Subcutaneous abdominal adipose tissue (tissue), 5 donors: ENCODE data around the gene GRK3.
"Not testable (repeated sequence)": the region's sequence is repeated elsewhere in the genome, so short reads cannot be mapped to it uniquely, and the experiment has no call there.

Experiments used
- H3K27ac ChIP-seq: one replicate; pipeline ENCODE4 v1.7.0; 2013; ENCODE audit warnings: low read depth, mild to moderate bottlenecking, inconsistent platforms, low read length, moderate library complexity
- H3K27me3 ChIP-seq, 5 donors: one replicate each; pipeline ENCODE4 v1.7.0; 2013; ENCODE audit warnings: low read length in 5 of 5, inconsistent platforms in 1 of 5; ENCODE audit not compliant: control insufficient read depth in 5 of 5, insufficient read depth in 4 of 5
- H3K36me3 ChIP-seq, 5 donors: one replicate each; pipeline ENCODE4 v1.7.0; 2013; ENCODE audit warnings: low read length in 5 of 5; ENCODE audit not compliant: control insufficient read depth in 5 of 5, insufficient read depth in 5 of 5
- H3K4me1 ChIP-seq, 5 donors: one replicate each; pipeline ENCODE4 v1.7.0; 2013; ENCODE audit warnings: low read length in 5 of 5, mild to moderate bottlenecking in 3 of 5, moderate library complexity in 1 of 5; ENCODE audit not compliant: control insufficient read depth in 5 of 5, insufficient read depth in 5 of 5
- H3K4me3 ChIP-seq, 5 donors: one replicate each; pipeline ENCODE4 v1.7.0; 2013; ENCODE audit warnings: low read length in 5 of 5, low read depth in 1 of 5
- H3K9ac ChIP-seq, 5 donors: one replicate each; pipeline ENCODE4 v1.7.0; 2013; ENCODE audit warnings: low read length in 5 of 5, mild to moderate bottlenecking in 4 of 5, moderate library complexity in 3 of 5
- H3K9me3 ChIP-seq, 5 donors: one replicate each; pipeline ENCODE4 v1.7.0; 2013; ENCODE audit warnings: low read length in 5 of 5; ENCODE audit not compliant: control insufficient read depth in 5 of 5
- donor health status: healthy.
- donor health status: healthy.
- donor health status: healthy.
- donor health status: healthy.
- donor health status: healthy.

GRK3 gene

DNA sequence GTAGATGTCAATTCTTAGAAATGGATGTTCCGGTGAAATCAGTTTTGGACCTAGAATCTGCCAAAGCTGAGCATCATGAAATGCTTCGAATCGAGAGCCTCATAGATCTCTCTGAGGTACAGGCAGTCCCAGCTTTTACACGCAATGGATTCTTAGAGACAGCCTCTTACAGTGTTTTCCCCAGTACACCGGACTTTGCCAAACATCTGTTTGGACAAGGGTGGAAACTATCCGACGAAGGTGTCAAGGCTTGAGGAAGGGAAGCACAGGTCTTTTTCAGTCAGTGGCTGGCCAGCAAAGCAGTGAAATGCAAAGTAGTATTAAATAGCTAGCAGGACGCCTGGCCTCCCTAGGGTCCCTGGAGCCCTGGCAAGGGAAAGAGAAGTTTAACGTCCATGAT lies 4.9 kb downstream of the GRK3 start:
- peak overlapping the region; percentile 82 for H3K27ac ChIP-seq
- H3K9ac ChIP-seq, result peak overlapping the region in 2 of 5 donors; percentile 45 to 63
- H3K4me1 ChIP-seq, result peaks cover 0 to 70% (median 53%) of the 10 kb centered on the region in 5 donors
- H3K9me3 ChIP-seq, result no peaks in the 10 kb centered on the region
- no peaks in the 10 kb centered on the region for H3K36me3 ChIP-seq
- H3K27me3 ChIP-seq, result no peaks in the 10 kb centered on the region
- peak overlapping the region in 2 of 5 donors; percentile 25 to 31 for H3K4me3 ChIP-seq

DNA sequence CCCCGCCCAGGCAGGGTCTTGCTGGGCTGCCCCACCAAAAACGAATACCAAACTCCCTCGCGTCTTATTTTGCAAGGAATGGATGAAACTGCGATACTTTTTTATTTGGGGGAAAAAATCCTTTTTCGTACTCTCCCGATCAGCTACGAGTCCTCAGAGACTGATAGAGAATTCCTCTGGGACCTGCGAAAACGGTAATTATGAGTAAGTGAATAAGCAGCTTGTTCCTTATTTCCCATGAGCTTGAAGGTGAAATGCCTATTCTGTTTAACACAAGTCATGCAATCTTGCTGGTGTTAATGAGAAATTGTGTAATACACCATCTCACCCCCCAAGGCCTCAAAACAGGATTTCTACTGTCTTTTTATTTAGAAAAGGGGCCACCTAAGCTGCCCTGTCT lies 5.5 kb downstream of the GRK3 start:
- H3K36me3 ChIP-seq, result no peaks in the 10 kb centered on the region
- no peaks in the 10 kb centered on the region for H3K27me3 ChIP-seq
- no peak overlapping the region for H3K4me3 ChIP-seq
- H3K27ac ChIP-seq, result peak overlapping the region; percentile 82
- no peaks in the 10 kb centered on the region for H3K9me3 ChIP-seq
- H3K4me1 ChIP-seq, result peaks cover 0 to 71% (median 50%) of the 10 kb centered on the region in 5 donors
- peak overlapping the region in 1 of 5 donors; percentile 63 for H3K9ac ChIP-seq

DNA sequence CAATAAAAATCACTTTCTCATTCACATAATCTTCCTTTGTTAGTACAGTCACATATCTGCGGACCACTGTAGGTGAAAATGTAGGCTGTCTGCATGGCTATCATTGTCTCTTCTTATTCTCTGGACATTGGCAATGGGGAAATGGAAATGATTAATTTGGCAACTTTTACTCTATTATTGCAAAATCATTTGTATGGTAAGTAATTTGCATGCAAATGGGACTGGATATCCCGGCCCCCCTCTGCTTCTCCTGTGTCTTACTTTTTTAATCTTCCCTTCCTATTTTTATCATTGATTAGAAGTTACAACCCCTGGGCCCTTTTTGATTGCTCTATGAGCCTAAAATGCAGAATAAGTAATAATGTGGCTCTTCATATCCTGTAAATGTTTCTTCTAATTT lies 6.0 kb downstream of the GRK3 start:
- no peaks in the 10 kb centered on the region for H3K36me3 ChIP-seq
- H3K27me3 ChIP-seq, result no peaks in the 10 kb centered on the region
- peak overlapping the region in 2 of 5 donors; percentile 12 to 63 for H3K9ac ChIP-seq
- H3K4me3 ChIP-seq, result no peak overlapping the region
- H3K9me3 ChIP-seq, result no peaks in the 10 kb centered on the region
- peak overlapping the region; percentile 82 for H3K27ac ChIP-seq
- peaks cover 0 to 71% (median 45%) of the 10 kb centered on the region in 5 donors for H3K4me1 ChIP-seq

DNA sequence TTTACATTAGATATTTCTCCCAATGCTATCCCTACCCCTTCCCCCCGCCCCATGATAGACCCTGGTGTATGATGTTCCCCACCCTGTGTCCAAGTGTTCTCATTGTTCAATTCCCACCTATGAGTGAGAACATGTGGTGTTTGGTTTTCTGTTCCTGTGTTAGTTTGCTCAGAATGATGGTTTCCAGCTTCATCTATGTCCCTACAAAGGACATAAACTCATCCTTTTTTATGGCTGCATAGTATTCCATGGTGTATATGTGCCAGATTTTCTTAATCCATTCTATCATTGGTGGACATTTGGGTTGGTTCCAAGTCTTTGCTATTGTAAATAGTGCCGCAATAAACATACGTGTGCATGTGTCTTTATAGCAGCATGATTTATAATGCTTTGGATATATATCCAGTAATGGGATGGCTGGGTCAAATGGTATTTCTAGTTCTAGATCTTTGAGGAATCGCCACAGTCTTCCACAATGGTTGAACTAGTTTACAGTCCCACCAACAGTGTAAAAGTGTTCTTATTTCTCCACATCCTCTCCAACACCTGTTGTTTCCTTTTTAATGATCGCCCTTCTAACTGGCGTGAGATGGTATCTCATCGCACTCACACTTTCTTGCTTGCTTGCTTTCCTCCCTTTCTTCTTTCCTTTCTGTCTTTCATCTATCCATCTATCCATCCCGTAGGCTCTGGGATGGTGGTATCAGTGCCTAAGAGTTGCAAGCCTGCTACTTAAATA lies 7.7 kb downstream of the GRK3 start:
- not testable (repeated sequence) for H3K9ac ChIP-seq, H3K36me3 ChIP-seq, H3K9me3 ChIP-seq, H3K4me3 ChIP-seq, H3K27me3 ChIP-seq
- H3K27ac ChIP-seq, result peak overlapping the region; percentile 21
- peaks cover 0 to 67% (median 39%) of the 10 kb centered on the region in 5 donors for H3K4me1 ChIP-seq

DNA sequence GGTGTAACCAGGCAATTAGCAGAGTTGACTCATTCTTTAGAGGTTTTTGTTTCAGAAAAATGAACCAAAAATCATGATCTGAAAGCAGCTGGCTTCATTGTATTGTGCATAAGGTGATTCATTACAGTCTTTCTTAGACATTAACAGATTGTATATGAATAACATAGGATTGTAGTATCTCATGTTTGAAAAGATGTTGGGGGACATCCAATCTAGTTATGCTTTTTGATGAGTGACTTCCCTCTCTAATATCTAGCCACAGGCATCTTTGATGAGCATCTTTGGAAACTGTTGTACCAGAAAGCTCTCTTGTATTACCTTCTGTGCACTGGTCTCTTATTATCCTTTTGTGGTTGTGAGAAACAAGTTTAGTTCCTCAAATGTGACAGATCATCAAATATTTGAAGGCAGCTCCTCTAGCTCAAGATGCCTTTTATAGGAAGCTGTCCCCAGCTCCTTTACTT lies 8.3 kb downstream of the GRK3 start:
- H3K27ac ChIP-seq, result peak overlapping the region; percentile 21
- H3K4me3 ChIP-seq, result no peak overlapping the region
- peaks cover 0 to 3% (median 0%) of the 10 kb centered on the region in 5 donors for H3K36me3 ChIP-seq
- peaks cover 0 to 60% (median 36%) of the 10 kb centered on the region in 5 donors for H3K4me1 ChIP-seq
- no peaks in the 10 kb centered on the region for H3K9me3 ChIP-seq
- H3K27me3 ChIP-seq, result no peaks in the 10 kb centered on the region
- no peak overlapping the region for H3K9ac ChIP-seq

DNA sequence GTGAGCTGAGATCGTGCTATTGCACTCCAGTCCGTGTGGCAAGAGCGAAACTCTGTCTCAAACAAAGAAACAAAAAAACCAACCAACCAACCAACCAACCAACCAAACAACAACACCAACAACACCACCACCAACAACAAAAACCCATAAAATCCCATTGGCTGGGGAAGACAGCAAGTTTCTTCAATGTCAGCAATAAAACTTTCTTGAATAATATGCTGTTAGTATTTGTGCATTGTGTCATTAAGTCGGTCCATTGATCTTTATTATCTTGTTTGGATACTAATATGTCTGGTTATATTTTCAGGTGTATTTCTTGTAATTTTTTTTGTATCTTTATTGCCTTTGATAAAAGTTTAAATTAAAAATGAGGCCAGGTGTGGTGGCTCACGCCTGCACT lies 9.4 kb downstream of the GRK3 start:
- Histone ChIP-seq H3K27me3 (no peaks in the 10 kb centered on the region), H3K4me3 (no peak overlapping the region), H3K27ac (peak overlapping the region; percentile 26), H3K36me3 (peaks cover 0 to 6% (median 5%) of the 10 kb centered on the region in 5 donors), H3K9me3 (no peaks in the 10 kb centered on the region), H3K4me1 (peaks cover 0 to 50% (median 27%) of the 10 kb centered on the region in 5 donors), H3K9ac (no peak overlapping the region)

DNA sequence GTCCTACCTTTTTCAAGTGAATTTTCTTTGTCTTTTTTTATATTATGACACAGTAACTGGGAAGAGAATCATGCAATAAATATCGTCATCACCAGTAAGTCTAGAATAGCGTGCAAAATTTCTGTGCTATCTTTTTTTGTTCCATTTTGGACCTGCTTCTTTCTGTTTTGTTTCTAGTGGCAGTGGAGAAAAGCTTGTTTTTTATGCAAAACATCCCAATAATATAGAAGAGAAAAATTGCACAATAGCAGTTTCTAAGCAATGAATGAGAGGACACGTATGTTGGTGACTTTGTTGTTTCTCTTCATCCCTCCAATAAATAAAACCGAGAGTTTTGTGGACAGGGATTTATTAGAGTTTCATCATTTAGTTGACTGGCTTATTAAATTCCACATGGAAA lies 10.3 kb downstream of the GRK3 start:
- Histone ChIP-seq H3K27me3 (no peaks in the 10 kb centered on the region), H3K36me3 (peaks cover 0 to 6% (median 5%) of the 10 kb centered on the region in 5 donors), H3K9me3 (no peaks in the 10 kb centered on the region), H3K27ac (peak overlapping the region; percentile 26), H3K9ac (no peak overlapping the region), H3K4me3 (no peak overlapping the region), H3K4me1 (peaks cover 0 to 44% (median 18%) of the 10 kb centered on the region in 5 donors)

DNA sequence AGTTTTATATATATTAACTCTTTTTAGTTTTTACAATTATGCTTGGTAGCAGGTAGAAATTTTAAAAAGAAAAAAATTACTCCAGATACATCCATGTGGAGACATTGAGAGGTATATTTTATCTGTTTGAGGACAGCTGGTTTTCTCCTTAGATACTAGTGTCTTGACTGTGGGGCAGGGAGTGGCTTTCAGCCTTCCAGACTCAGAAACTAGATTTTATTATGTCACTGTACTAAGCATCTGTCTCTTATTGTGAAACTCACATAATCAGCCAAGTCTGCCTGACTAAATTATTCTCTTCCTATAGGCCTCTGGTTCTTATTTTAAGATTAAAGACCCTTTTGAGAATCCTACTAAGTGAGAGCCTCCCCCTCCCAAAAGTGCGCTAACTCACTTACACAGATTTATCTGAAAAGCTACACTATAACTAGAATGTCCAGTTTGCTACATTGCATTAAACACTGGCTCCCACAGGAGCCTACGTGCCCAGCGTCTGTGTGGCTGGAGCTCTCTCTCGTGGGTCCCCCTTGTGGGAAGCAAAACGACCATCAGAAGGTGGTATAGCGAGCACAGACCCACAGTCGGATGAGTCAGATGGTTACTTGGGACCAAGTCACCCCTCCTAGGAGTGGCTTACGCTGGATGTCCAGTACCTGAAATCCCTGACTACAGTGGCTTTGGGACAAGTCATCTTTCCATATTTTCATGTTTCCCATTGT lies 11.4 kb downstream of the GRK3 start:
- peak overlapping the region; percentile 78 for H3K27ac ChIP-seq
- peaks cover 0 to 33% (median 8%) of the 10 kb centered on the region in 5 donors for H3K4me1 ChIP-seq
- H3K9ac ChIP-seq, H3K4me3 ChIP-seq, H3K36me3 ChIP-seq, H3K9me3 ChIP-seq, H3K27me3 ChIP-seq: not testable (repeated sequence)

DNA sequence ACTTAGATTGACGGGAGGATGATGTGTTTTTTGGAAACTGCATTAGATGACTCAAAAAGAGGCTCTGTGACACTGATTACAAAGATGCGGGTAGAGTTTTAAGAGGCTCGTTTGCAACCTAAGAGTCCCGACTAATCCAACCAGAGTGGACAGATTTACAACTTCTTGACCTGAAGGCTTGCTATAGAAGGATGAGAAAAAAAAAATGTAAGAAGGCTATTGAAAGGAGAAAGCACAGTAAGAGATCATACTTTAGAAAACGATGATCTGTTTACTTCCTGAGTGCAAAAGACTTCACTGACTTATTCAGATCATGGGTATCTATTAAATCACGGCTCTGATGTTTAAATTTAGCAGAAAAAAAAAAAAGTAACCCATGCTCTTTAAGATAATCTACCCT lies 17.0 kb downstream of the GRK3 start:
- not testable (repeated sequence) for H3K4me3 ChIP-seq, H3K9me3 ChIP-seq, H3K9ac ChIP-seq, H3K36me3 ChIP-seq, H3K27ac ChIP-seq, H3K27me3 ChIP-seq
- H3K4me1 ChIP-seq, result peaks cover 0 to 28% (median 8%) of the 10 kb centered on the region in 5 donors

DNA sequence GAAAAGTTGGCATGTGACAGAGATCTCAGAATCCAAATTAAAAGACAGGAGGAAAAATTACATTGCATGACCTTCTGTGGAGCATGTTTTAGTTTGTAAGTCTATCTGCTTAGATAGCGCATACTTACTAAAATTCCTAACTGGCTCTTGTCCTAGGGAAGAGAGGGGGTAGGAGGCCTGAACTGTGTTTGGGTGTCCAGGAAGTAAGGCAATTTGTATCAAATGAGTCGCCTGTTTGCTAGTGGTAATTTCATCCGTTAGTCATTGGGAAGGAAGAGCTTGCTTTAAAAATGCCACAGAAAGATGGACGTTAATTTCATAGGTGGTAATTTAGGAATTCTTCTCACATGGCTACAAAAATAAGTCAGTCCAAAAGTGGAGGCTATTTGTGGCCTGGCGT lies 18.5 kb downstream of the GRK3 start:
- peaks cover 0 to 32% (median 8%) of the 10 kb centered on the region in 5 donors for H3K4me1 ChIP-seq
- peaks cover 0 to 6% (median 2%) of the 10 kb centered on the region in 5 donors for H3K36me3 ChIP-seq
- H3K9ac ChIP-seq, result no peak overlapping the region
- no peaks in the 10 kb centered on the region for H3K9me3 ChIP-seq
- no peak overlapping the region for H3K4me3 ChIP-seq
- no peaks in the 10 kb centered on the region for H3K27me3 ChIP-seq
- H3K27ac ChIP-seq, result peak overlapping the region; percentile 67
